Loucy (cell line): ENCODE data around the gene ITGA6.

Source experiments
- H2AFZ ChIP-seq: fragments of 200-600 bp; sonication (generic); 2 replicates; pipeline ENCODE4 v1.6.0; 2016; ENCODE audit warnings: antibody characterized with exemption, mild to moderate bottlenecking, low read length, moderate library complexity
- H3F3A ChIP-seq: fragments of 200-600 bp; 2 replicates; pipeline ENCODE4 v1.6.0; 2016; ENCODE audit warnings: antibody characterized with exemption, low read depth, mild to moderate bottlenecking
- H3K27me3 ChIP-seq: fragments of 200-600 bp; sonication (generic); 2 replicates; pipeline ENCODE4 v1.6.1; 2014; ENCODE audit warnings: low read length, mild to moderate bottlenecking; ENCODE audit not compliant: insufficient read depth, poor library complexity, severe bottlenecking
- H3K36me3 ChIP-seq: fragments of 200-600 bp; sonication (generic); 2 replicates; pipeline ENCODE4 v1.6.1; 2016; ENCODE audit warnings: low read length; ENCODE audit not compliant: insufficient read depth
- H3K4me1 ChIP-seq: fragments of 200-600 bp; sonication (generic); 2 replicates; pipeline ENCODE4 v1.5.1; 2014; ENCODE audit warnings: low read length, mild to moderate bottlenecking; ENCODE audit not compliant: insufficient read depth, poor library complexity, severe bottlenecking
- H3K4me2 ChIP-seq: fragments of 200-600 bp; sonication (generic); 2 replicates; pipeline ENCODE4 v1.6.0; 2014; ENCODE audit warnings: antibody characterized with exemption, low read length, low read depth, mild to moderate bottlenecking; ENCODE audit not compliant: poor library complexity, severe bottlenecking
- H3K4me3 ChIP-seq: fragments of 200-600 bp; sonication (generic); 2 replicates; pipeline ENCODE4 v1.5.1; 2014; ENCODE audit warnings: low read length, mild to moderate bottlenecking, mixed read lengths; ENCODE audit not compliant: poor library complexity, severe bottlenecking
- H3K79me2 ChIP-seq: fragments of 200-600 bp; sonication (generic); 2 replicates; pipeline ENCODE4 v1.6.1; 2014; ENCODE audit warnings: low read length; ENCODE audit not compliant: insufficient read depth
- H3K9ac ChIP-seq: fragments of 200-600 bp; sonication (generic); 2 replicates; pipeline ENCODE4 v1.6.0; 2014; ENCODE audit warnings: mild to moderate bottlenecking, low read depth, low read length, moderate library complexity; ENCODE audit not compliant: poor library complexity, severe bottlenecking
- H3K9me2 ChIP-seq: fragments of 200-600 bp; sonication (generic); replicated peaks from 2 replicates; pipeline ENCODE4 v1.6.1; 2016; ENCODE audit warnings: low read depth, low read length, mixed read lengths
- H3K9me3 ChIP-seq: fragments of 200-600 bp; sonication (generic); 2 replicates; pipeline ENCODE4 v1.6.1; 2014; ENCODE audit warnings: mild to moderate bottlenecking, antibody characterized with exemption, low read length, low read depth; ENCODE audit not compliant: insufficient read depth
- H4K20me1 ChIP-seq: fragments of 200-600 bp; sonication (generic); 2 replicates; pipeline ENCODE4 v1.6.0; 2014; ENCODE audit warnings: antibody characterized with exemption, low read length, mild to moderate bottlenecking; ENCODE audit not compliant: insufficient read depth, poor library complexity, severe bottlenecking
- CTCF ChIP-seq: fragments of 200-600 bp; sonication (generic); conservative IDR thresholded peaks from 2 replicates; pipeline ENCODE4 v1.5.1; 2014; ENCODE audit warnings: mild to moderate bottlenecking, antibody characterized with exemption, low read length
- EZH2phosphoT487 ChIP-seq: fragments of 200-600 bp; IDR thresholded peaks from 2 replicates; pipeline ENCODE4 v1.6.1; 2018; ENCODE audit warnings: antibody characterized with exemption, mild to moderate bottlenecking, moderate library complexity, borderline replicate concordance

The ITGA6 gene

GRCh38 chr2:172423160-172423559, 4.2 kb upstream of the ITGA6 start:
- Histone ChIP-seq H3K27me3 (no peaks in the 10 kb centered on the region), H3F3A (0 out of 2 replicates have a peak, but pooled peaks cover 4% of the 10 kb centered on the region), H2AFZ (no peak overlapping the region), H4K20me1 (no peaks in the 10 kb centered on the region), H3K4me3 (peak overlapping the region; percentile 34), H3K79me2 (peaks cover under 1% of the 10 kb centered on the region; the same call in 1 of the 2 replicates), H3K9ac (no peak overlapping the region), H3K9me3 (no peaks in the 10 kb centered on the region), H3K4me2 (peak overlapping the region; percentile 61), H3K9me2 (no peaks in the 10 kb centered on the region), H3K4me1 (peaks cover 24% of the 10 kb centered on the region), H3K36me3 (no peaks in the 10 kb centered on the region)
- TF ChIP-seq EZH2phosphoT487 (peak; percentile 22; the same call in 1 of the 2 replicates), CTCF (no peak)

- Histone ChIP-seq H3K4me3 (no peak overlapping the region), H3K9me3 (no peaks in the 10 kb centered on the region), H3F3A (0 out of 2 replicates have a peak, but pooled peaks cover 4% of the 10 kb centered on the region), H3K27me3 (no peaks in the 10 kb centered on the region), H3K9me2 (no peaks in the 10 kb centered on the region), H2AFZ (no peak overlapping the region), H3K4me2 (no peak overlapping the region), H4K20me1 (peaks cover 20% of the 10 kb centered on the region), H3K4me1 (peaks cover 46% of the 10 kb centered on the region), H3K79me2 (peaks cover 23% of the 10 kb centered on the region), H3K36me3 (no peaks in the 10 kb centered on the region), H3K9ac (no peak overlapping the region)
- TF ChIP-seq EZH2phosphoT487, result no peak
- TF ChIP-seq CTCF, result no peak
Measured at GRCh38 chr2:172425336-172425735, 2.0 kb upstream of the ITGA6 start.

GRCh38 chr2:172426635-172427255, 641 bp upstream of the ITGA6 start:
- Histone ChIP-seq H4K20me1 (peaks cover 31% of the 10 kb centered on the region), H3K4me2 (peak overlapping the region; percentile 87), H2AFZ (peak overlapping the region; percentile 86), H3K9ac (peak overlapping the region; percentile 78), H3K79me2 (peaks cover 37% of the 10 kb centered on the region), H3K4me3 (peak overlapping the region; percentile 90), H3K4me1 (peaks cover 60% of the 10 kb centered on the region), H3F3A (0 out of 2 replicates have a peak, but pooled peaks cover 4% of the 10 kb centered on the region), H3K27me3 (no peaks in the 10 kb centered on the region), H3K9me3 (no peaks in the 10 kb centered on the region), H3K36me3 (no peaks in the 10 kb centered on the region), H3K9me2 (no peaks in the 10 kb centered on the region)
- TF ChIP-seq EZH2phosphoT487 (no peak), CTCF (no peak)
